CD4-positive, alpha-beta T cell treated with Interleukin-21 for 1 hour (primary cell): Measurements from ENCODE around the gene SLC19A1.

Experiments
- DNase-seq: peaks from one replicate; pipeline ENCODE4 v3.0.0-alpha.2; 2020

The SLC19A1 gene

DNA sequence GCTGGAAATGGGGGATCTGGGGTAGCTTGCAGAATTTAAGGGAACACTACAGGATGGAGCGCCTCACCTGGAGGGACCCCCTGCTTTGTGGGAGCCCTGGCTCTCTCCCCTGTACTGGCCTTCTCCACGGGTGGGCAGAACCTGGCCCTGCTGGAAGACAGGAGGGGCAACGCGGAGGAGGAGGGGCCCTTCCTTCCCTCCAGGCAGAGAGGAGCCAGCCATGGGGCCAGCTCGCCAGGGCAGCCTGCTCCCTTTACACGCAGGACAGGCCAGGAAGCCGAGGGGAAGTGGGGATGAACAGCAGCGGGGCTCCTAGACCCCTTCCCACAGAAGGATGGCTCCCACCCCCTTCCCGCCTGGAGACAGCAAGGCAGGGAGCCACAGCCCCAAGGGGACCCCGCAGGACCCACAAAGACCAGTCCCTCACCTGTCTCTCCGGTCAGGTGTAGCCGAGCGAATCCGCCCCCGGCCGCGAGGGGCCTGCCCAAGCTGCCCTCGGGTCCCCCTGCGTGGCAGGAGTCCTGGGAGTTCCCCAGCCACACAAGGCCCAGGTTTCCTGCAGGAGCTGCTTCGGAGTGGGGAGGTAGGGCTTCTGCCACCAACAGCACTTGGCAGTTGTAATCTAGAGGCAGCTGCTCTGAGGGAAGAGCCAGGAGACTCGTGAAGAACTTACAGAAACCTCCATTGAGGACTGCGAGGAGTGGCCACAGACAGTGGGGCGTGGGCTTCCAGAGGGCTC is 1.6 kb upstream of the SLC19A1 start:
- DNase-seq: no peak

DNA sequence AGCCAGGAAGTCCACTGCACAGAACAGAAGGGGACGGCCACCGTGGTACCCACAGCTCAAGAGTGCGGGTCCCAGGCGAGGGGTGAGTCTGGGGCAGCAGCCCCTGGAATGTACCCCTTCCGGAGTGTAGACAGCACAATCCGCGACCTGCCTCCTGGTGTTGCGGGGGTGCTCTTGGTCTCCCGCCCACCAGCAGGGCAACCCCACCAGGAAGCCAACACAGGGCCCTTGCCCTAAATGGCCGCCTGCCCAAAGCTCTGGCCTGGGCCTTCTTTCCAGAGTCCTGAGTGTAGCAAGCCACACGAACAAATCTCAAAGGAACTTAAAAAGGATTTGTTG is 1.1 kb upstream of the SLC19A1 start:
- no peak for DNase-seq

DNA sequence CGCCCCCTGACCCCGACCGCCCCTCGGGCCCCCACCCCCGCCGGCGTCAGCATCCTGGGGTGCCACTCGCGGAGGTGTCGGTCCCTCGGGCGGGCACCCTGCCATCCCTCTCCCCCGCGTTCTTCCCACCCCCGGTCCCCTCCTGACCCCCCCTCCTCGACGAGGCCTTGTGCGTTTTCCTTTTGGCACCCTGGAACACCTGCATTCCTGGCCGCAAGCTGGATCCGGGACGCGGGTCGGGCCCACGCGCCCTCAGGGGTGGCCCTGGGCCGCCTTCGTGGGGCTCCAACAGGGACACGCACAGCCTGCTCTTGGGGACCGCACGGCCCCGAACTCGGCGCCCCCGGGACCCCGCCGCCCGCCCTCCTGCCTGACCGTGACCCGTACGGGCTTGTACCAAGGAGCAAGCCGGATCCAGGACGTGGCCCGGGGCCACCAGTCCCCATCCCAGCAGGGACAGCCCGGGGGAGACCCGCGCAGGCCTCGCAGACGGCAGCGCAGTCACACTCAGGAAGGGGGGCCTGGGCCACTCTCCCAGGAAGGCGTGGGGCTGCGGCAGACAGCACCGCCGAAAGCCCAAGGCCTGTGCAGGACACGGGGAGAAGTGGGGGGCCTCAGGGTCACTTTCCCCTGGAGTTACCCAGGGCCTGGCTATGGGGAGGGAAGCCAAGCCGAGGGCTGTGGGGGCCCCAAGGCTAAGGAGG is 579 bp upstream of the SLC19A1 start:
- no peak for DNase-seq

DNA sequence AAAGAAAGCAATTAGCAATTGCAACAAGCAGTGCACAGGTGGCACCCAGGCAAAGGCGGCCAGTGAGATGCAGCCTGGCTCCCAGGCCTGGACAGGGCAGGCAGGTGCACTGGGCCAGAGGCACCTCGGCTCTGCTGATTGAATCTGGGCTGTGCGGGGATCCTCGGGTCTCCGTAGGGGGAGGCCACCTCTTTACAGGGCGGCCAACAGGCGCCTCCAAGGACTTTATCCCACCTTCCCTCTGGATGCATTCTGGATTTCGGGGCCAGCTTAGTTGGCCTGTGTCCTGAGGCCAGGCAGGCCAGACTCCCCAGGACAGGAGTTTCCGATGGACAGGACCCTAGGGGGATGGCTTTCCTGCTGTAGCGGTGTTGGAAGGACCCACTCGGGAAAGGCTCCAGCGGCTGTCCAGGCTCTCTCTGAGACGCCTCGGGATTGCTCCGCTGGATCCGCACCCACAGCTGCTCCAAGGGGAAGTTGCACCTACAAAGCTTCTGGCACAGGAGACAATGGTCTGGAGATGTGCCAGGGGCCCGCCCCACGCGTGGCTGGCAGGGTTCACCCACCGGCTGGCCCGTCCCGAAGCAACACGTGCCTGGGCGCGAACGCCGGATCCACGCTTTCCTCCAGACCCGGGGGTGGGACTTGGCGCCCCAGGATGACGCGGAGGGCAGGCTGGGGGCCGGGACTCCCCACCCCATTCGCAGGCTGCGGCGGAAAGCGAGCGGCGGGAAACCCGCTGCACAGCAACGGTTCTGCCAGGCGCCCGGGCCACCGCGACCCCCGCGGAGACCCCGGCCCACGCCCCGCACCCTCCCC is 810 bp downstream of the SLC19A1 start:
- peak; percentile 79 for DNase-seq

- no peak for DNase-seq
These were observed 1.7 kb downstream of the SLC19A1 start for GRCh38 chr21:45540601-45540970.

DNA sequence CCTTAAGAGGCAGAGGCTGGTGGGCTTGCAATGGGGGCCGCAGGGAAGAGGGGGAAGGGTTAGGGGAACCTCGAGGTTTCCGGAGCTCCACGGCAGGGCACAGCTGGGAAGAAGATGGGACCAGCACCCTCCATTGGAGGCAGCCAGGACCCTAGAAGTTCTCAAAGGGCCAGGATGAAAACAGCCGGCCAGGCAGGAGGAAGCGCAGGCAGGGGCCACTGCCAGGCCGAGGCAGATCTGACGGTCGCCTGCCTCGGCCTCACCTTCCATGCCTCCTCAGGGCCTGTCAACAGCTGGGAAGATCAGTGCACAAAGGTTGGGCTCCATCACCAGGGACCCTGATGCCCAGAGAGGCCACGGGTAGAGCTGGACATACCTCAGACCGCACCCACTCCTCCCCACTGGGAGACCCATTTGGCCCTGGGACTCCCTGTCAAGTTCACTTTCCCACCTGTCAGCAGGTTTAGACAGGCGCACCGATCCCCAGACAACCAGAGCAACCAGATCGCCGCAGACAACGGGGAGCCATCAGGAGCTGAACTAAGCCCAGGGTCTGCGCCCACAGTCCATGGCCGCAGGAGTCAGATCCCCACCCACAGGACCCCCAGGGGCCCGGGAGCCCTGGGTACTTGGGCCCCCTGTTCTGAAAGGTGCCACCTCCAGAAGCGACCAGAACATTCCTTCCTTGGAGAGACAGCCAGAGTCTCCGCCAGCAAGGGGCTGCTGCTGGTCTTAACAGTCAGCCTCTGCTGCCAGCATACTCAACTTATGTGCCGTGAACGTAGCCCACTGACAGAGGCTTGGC is 2.2 kb downstream of the SLC19A1 start:
- DNase-seq: no peak

DNA sequence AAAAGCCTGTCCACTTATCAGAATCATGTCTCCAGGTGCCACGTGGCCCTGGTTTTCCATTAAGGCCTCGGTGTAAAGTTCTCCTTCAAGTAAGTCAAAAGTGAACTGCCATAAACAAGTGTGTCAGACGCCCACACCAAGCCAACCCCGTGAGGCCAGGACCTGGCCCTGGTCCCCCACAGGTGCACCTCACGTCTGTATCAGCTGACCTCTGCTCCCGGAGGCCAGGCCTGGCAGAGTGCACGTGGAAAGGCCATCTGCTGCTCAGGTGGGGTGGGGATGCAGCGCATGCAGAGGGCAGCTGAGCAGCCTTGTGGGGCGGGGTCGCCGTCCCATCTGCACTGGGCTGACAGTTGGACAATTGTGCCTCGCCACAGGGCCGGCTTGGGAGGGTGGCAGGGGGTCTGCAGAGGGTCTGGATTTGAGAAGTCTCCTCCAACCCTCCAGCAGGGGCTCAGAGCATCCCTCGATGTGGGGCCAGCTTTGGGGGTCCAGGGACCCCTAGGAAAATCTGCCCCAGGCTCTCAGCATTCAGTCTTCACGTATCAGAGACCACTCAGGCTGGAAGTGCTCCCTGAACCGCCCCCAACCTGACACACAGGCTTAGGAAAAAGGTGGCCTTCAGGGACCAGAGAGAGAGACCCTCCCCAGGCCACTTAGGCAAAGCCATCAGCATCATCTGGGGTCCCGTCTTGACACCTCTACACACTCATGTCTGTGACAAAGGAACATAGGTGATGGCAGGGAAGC is 3.0 kb downstream of the SLC19A1 start:
- no peak for DNase-seq

DNA sequence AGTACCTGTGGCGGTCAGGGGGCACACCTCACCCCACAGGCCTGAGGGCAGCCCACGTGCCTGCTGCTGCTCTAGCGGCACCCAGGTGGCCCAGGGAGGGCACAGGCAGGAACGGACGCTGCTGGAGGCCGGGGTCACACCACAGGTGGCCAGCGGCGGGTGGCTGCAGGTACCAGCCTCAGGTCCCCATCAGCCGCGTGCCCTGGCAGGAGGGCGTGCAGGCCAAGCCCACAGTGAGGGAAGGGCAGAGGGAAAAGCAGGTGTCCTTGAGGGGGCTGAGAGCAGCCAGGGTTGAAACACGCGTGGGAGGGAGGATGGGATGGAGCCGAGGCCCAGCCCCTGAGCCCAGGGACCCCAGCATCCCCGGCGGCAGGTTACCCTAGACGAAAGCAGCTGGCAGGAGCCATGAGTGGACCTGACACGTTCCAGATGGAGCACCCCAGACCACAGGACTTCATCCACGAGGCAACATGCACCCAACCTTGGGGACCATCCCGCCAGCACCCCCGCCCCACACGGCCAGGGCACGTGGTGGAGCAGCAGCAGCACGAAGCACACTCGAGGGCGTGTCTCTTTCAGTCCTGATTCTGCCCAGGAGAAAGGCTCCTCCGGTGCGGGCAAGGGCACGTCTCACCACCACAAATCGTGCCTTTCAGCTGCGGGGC is 3.7 kb downstream of the SLC19A1 start:
- no peak for DNase-seq

- DNase-seq: no peak
These were observed 4.4 kb downstream of the SLC19A1 start for GRCh38 chr21:45537746-45538291.

- DNase-seq: no peak
These were observed 5.0 kb downstream of the SLC19A1 start for GRCh38 chr21:45537111-45537745.

DNA sequence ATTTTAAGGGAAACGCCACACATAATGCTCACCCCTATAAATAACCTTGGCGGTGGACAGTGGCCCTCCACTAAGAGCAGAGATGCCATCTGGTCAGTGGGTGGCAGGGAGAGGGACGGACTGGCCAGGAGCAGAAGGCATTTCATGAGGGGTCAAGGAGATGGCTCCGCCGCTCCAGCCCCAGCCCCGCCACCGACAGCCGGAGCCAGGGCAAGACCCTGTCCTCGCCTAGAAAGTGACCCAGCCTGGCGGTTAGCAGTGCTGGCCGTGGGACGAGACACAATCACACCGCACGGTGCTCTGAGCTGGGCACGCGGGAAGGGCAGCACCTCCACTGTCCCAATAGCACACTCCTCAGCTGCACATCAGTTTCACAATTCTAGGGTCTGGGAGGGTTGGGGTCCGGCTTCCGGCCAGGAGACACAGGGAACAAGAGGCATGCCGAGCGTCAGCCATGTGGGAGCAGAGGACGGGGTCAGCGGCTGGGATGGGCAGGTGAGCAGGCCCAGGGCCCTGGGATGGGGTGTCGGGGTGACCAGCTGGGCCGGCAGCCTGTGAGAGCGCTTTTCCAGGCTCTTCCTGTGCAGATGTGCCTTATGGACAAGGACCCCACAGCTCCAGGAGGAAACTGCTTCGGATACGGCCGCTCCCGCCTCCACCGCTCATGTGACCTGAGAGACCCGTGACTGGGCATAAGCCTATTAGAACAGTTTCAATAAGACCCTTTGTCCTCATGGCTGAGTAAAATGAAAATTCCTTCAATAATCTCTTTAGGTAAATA is 5.7 kb downstream of the SLC19A1 start:
- no peak for DNase-seq

DNA sequence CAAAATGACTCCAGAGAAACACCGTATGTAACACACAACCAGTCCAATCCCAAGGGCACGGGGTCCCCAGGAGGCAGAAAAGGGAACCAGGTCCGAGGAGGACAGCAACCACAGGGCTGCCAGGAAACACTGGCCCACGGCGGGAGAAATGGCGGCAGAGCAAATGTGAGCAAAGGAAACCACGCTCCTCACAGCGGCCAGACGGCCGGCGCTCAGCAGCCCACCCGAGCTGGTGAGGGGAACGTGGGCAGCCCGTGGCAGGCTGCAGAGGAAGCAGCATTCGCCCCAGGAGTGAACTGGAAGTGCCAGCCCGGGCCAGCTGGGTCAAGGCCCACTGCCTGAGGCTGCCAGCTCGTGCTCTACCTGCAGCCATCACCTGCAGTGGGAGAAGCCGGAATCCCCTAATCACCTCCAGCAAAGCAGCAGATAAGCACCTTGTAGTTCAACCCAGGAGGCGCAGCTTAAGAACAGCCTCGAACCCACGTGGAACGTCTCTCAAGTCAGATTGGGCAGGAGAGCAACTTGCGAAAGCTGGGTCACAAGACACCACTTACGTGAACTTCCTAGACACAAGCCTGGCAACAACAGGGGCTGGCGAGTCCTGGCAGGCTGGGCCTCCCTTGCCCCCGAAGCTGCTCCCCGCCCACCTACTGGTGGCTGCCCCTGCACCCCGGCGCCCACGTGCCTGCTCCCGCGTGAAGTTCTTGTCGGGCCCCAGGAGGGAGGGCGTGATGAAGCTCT is 6.7 kb downstream of the SLC19A1 start:
- no peak for DNase-seq

GRCh38 chr21:45534636-45535331 is 7.5 kb downstream of the SLC19A1 start:
- no peak for DNase-seq

DNA sequence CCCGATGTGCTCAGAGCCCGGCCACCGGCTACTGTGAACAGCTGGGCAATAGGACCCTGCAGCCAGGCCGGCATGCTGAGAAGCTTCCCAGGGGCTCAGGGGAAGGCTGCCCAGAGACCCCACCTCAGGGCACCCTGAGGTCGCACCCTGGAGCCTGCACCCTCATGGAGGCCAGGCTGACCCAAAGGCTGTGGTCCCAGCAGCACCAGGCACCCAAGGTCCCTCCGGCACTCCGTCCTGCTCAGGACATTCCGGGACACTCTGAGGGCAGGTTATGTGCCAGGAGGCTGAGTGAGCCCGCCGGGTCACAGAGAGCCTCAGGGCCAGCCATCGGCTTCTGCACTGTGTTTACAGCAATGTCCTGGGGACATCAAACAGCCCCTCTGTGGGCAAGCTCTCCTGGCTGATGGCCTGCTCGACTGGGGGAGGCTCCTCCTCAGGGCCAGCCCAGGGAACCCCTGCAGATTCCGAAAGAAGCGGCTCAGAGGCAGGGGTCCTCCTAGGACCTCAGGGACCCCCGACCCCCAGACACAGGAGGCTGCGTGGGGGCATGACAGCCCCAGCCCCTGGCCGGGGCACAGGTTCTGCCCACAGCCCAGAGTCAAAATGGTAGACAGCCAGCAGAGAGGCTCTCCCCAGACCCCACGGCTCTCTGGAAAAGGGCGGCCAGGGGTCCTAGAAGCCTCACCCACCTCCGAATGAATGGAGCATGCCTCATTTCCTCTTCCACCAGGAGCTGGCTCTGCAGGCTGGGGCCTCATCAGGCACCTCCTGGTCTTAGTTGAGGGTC is 8.2 kb downstream of the SLC19A1 start:
- DNase-seq: no peak

- DNase-seq: no peak
These were observed 8.8 kb downstream of the SLC19A1 start for GRCh38 chr21:45533361-45533845.

DNA sequence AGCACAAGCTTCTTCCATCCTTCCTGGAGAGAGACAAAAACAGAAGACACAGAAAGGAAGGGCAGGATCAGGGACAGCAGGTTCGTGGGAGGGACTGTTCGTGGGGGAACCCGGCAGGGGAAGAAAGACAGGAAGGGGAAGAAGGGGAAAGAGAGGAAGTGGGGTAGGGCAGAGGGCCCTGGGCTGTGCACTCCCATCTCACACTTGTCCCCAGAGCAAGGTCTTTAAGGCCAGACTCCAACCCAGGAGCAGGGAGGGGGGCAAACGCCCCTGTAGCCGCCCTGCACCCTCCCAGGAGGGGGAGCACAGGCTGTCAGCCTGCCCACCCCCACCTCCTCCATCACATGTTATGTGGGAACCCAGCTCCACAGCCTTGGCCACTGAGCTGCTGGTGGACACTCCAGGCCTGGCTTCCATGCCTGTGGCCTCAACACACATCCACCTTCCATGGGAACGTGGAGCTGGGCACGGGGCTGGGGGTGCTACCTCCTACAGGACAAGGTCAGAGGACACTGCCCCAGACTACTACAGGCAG is 9.3 kb downstream of the SLC19A1 start:
- no peak for DNase-seq
